Measurements from ENCODE around the gene FUT7.
"Not testable (repeated sequence)": the region's sequence is repeated elsewhere in the genome, so short reads cannot be mapped to it uniquely, and the experiment has no call there.

FUT7 gene

DNA sequence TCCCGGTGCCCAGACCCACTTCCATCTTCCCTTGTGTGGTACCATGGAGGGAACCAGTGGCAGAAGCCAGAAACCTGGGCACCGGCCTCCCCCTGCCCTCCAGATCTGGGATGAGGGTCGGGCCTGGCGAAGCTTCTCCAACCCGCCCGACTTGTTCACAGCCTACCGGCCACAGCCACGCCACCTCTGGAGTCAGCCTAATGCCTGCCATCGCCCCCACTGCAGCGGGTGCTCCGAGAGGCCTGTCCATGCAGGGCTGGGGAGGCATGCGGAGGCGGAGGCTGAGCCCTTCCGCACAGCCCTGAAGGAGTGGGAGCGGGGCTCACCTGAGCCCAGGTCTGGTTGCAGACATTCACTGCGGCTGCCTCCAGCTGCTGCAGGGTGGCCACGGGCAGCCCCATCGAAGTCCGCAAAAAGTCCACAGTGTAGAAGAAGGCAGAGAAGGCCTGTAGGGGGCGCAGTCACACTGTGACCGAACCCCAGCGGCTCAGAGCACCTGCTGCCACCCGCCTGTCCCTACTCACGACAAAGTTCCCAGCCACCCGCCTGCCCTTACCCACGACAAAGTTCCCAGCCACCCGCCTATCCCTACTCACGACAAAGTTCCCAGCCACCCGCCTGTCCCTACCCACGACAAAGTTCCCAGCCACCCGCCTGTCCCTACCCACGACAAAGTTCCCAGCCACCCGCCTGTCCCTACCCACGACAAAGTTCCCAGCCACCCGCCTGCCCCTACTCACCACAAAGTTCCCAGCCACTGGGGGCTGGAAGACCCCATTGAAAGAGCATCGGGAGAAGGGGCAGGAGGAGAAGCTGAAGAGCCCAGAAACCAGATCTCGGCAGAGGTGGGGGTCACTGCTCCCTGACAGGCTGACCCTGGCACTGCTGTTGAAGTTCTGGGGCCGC is 17.9 kb upstream of the FUT7 start:
- DNase-seq, result peak; percentile 91

DNA sequence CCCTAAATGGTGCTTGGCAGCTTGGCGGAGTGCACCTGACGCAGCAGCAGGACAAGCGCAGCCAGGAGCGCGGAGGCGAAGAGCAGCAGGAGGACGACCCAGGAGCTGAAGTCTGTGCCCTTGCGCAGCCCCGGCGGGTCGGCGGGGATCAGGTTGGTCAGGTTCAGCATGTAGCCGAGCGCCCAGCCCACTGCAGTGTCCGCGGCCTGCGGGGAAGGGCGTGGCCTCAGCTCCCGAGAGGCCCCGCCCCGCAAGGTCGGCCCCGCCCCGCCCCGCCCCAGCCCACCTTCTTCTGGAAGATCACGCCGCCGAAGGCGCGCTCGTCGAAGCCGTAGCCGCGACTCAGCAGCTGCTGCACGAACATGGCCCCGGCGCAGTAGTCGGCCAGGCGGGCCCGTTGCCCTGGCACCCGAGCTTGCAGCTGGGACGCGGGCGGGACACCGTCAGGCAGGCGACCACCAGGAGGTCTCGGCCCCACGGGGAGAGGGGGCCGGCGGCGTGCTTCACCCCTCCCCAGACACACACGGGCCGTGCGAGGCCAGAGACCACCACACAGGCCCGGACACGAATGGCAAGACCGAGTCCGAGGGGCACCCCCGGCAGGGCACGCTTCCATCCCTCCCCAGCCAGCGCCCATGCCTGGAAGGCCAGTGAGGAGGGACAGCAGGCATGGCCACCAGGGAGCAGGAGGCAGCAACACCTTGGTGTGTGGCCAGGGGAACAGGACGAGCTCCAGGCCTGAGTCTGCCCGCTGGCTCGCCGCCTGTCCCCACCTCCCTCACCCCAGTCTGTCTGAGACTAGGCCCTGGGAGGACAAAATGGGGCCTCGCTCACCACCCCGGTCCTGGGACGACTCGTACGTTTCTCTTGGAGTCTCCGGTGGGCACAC is 17.0 kb upstream of the FUT7 start:
- DNase-seq, result peak; percentile 34

DNA sequence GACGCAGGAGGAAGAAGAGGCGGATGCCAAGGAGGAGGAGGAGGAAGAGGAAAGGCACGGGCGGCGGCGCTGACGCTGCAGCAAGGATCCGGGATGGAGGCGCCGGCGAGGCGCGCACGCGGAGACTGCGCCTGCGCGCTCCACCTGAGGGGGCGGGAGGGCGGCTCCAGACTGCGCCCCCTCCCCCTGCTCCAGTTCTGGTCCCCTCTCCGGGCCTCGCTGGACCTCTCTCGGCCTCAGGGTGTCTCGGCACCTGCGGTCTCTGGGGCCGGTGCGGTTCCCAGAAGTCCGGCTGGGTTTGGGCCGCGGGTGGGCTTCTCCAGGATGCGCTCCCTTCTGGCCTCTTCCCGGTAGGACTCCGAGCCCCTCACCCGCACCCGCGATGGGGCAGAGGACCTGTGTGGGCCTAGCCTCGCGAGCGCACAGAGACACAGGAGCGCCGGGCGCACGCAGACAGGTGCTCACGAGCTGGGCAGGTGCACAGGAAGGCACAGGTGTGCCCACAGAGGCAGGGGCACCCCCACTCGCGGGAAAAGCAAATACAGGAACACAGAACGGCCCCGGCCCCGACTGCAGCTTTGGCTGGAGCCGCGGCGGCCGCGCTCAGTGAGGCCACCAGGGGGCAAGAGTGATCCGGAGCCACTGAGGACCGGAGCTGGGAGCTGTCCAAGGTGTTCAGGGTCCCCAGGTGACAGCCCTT is 14.3 kb upstream of the FUT7 start, which contains the start of gene NPDC1:
Gene NPDC1 (minus strand): TSS at position 90 of the 700 bp plus-strand sequence. CDS start 188 bp downstream, outside the sequence.
- DNase-seq, result peak; percentile 93

DNA sequence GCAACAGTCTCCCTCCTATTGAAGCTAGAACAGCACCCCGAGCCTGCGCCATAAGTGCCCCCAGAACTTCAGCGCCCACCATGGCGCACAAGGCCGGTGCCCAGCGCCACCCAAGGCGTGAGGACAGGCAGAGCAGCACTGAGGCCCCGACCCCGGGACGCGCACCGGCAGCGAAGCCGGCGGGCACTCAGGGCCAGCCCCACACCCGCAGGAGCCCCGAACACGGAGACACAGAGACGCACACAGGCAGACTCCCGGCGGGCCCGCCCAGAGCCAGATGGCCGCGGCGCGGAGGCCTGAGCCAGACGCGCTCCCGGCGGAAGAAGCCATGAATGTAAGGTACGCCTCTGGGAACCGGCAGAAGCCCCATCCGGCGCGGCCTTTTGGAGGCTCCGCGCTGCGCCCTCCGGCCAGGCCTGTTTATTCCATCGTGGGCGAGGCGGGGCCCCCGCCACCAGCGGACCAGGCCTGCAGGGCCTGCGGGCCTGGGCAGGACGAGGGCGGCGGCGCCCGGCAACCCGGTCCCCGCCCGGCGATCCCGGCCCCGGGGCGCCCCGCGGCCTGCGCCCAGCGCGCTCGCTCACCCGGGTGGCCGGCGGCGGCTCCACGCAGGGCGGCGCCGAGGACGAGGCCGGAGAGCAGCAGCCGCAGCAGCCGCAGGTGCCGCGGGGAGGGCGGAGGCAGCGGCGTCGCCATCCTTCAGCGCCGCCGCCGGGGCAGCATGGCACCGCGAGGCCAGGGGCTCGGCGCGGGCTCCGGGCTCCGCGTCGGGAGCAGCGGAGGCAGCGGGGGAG is 13.6 kb upstream of the FUT7 start:
- DNase-seq, result no peak

DNA sequence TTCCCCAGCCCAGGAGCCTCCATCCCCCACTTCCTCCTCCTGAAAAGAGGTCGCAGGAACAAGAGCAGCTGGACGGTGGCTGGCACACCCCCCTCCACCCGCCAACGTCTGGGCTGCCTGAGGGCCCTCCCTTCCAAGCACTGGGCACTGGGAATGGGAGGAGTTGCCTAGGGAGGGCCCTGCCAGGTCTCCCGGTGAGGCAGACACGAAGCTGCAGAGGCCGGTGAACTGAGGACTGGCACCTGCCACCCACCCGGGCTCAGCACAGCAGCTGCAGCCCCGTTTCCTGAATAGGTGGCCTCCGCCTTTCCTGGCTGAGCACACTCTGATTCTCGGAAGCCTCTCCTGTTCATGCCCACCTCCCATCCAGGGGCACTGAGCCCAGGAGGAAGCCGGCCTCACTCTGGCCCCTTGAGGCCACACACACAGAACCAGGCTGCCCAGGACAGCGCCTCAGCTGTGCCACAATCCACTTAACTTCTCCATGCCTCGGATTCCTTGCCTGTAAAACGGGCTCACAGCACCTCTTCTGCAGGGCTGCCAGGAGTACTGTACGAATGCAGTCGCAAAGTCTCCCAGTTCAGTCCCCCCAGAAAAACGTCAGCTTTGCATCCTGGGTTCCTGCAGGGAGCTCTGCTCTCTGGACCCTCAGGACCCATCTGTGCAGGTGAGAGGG is 12.8 kb upstream of the FUT7 start:
- DNase-seq, result no peak

DNA sequence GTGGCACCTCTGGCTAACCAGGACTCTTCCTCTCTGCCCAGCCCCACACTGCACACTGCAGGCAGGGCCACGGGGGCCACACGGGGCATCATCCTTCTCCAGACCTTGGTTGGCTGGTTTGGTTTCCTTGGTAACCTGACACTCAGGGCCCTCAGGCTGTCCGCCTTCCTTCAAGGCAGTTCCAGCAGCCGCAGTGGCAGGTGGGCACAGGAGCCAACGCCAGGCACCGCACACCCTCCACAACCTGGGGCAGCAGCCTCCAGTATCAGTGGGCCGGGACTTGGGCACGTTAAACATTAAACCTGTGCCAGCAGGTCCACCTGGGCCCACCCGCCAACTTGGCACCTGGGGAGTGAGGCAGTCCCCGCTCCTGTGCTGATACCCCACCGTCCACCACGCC is 12.1 kb upstream of the FUT7 start:
- DNase-seq, result no peak

DNA sequence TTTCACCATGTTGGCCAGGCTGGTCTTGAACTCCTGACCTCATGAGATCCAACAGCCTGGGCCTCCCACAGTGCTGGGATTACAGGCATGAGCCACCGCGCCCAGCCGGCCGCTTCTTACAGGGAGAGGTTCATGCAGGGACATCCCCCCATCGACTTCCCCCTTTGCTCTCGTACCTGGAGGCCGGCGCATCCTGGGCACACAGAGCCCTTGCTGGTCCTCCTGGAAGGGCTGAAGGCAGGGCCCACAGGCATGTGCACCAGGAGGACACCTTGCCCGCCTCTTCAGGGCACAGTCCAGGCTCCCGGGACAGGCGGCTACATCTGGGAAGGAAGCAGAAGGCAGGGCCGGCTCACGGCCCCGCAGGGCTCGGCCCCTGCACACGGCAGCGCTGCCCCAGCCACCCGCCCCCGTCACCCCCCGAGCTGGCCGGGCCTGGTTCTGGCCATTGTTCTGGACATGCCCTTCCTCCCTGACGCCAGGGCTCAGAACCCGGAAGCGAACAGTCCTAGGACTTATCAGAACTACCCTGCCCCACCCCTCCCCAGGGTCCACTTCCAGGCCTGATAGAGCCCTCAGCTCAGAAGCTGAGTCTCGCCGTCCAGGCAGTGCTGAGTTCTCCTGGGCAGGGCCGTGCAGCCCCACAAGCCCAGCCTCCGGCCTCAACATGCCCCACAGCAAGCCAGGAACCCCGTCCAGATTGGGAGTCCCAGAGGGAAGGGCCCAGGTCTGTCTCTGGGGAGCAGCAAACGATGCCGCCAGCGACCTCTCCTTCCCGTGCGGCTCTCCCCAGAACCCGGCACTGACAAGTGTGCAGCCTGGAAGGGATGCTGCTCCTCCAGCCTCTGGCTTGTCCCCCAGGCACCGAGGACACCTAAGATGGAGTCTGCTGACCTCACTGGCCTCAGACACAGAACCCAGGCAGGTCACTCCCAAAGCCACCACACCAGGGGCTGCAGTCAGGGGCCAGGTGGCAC is 11.2 kb upstream of the FUT7 start:
- DNase-seq, result no peak

DNA sequence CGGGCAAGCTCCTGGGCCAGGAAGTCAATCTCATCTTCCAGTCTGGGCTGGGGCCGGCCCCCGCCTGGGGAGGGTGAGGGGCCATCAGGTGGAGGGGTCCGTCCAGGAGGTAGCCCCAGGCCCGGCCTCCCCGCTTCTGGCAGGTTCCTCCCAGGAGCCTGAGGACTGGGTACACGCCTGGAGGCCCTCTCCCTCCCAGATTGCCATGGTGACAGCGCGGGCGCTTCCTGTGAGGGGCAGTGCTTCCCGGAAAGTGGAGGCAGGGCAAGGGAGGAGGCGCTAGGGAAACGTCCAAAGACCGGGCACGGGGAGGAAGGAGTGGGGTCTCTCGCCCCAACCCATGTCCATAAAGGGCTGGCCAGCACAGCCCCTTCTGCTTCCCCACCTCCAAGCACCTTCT is 9.2 kb upstream of the FUT7 start:
- no peak for DNase-seq

DNA sequence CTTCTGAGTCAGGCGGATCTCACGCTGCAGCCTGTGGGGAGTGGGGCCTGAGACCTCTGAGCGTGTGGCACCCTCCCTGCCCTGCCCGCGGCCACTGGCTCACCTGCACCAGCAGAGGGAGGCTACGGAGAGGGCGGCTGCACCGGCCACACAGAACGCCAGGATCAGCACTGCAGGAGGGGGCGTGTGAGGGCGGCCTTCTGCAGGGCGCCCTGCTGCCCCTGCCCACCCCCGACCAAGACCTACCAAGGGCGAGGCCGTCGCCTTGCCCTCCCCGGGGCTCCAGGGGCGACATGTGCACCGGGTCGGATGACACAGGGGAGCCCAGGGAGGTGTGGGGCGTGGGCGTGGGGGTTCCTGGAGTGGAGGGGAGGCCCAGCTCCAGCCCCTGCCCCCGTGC is 8.7 kb upstream of the FUT7 start:
- no peak for DNase-seq

DNA sequence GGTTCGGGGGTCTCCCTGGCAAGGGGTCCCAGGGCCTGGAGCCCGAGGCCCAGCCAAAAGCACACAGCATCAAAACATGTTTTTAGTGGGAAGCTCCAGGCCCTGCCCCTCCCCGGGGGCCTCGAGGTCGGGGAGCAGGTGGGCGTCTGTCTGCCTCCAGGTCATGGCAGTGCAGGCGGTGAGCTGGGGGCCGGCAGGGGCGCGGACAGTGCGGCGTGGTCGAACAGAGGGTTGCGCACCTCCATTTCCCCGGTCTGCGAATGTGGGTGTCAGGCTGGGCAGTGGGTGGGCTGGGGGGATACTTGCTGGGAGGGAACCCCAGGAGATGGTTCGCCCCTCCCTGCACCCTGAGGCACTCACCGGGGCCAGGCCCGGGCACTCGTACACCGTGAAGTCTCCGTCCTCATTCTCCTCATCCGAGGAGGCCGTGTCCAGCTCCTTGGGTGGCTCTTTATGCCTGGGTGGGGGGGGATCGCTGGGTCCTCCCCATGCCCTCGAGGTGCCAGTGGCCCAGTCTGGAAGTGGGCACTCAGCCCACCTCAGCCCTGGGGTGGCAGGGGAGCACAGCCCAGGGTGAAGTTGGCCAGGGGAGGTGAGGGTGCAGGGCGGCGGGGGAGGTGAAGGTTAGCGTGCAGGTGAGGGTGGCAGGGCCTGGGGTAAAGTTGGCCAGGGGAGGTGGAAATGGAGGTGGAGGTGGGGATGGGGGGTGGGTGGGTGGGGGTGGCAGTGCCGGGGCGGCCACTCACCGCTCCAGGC is 7.9 kb upstream of the FUT7 start:
- DNase-seq, result no peak

DNA sequence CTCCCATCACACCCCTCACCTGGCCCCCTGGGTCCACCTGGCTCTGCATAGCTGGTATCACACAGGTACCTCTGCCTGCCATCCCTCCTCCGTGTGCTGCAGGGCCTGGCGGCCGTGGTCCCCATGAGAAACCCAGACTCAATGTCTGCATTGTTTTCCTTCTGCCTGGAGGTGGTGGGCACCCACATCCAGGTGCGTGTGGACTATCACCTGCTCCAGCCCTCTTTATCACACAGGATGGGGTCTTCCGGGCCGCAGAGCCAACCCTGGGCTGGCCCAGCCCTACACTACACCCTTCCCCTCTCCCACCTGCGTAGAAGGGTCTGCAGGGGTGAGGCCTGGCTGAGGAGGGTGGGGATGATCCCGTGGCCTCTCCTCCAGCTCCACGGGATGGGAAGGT is 7.0 kb upstream of the FUT7 start:
- DNase-seq, result no peak

DNA sequence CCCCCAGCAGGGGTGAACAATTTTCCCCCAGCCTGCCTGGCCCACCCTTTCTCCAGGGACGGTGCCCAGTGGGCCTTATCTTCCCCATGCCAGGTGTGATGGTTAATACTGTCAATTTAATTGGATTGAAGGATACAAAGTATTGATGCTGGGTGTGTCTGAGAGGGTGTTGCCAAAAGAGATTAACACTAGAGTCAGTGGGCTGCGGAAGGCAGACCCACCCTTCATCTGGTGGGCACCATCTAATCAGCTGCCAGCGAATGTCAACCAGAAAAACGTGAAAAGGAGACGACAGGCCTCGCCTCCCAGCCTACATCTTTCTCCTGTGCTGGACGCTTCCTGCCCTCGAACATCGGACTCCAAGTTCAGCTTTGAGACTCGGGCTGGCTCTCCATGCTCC is 5.6 kb upstream of the FUT7 start:
- no peak for DNase-seq

DNA sequence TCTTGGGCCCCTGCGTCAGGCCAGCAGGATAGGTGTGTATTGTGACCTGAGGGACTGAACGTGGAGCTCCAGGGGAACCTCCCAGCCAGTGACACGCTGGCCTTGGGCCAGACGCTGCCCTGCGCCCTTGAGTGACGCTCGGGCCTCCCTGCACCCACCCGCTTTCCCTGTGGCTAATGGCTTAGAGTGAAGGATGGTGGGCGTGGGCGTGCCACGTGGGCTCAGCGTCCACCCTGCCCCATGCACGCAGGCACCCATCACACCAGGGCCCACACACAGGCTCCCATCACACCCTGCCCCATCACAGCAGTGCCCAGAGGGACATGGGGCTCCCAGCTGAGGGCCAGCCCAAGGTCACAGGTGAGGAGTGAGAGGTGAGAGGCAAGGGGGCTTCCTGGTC is 5.1 kb upstream of the FUT7 start:
- no peak for DNase-seq

DNA sequence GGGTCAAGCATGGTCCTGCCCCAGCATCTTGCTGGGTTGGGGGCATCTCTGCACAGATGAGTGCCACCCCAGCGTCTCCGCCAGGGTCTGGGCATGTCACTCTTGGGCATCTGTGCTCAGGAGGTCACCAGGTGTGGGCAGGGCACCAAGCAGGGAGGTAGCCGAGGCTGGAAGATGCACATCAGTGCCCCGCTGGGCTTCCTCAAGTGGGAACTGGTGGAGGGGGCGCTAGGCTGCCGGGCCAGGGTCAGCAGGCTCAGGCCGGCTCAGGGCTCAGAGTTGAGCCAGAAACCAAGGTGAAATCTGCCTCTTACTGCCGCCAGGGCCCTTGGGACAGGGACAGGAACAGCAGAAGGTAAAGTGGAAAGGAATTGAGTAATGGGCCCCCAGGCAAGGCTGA is 4.0 kb upstream of the FUT7 start:
- DNase-seq, result no peak

DNA sequence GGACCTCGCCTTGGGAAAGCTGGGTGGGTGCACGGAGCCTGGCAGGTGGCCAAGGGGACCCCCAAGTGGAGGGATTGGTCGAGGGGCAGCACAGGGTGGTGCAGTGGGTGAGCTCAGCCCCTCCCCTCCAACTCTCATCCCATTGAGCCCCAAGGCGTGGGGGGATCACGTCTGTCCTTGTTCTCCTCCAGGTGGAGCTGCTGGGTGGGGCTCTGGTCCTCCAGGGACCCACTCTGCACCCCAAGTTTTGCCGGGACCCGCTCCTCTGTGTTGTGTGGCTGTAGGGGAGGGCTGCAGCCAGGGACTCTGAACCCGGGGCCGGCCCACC is 3.6 kb upstream of the FUT7 start:
- DNase-seq, result no peak

DNA sequence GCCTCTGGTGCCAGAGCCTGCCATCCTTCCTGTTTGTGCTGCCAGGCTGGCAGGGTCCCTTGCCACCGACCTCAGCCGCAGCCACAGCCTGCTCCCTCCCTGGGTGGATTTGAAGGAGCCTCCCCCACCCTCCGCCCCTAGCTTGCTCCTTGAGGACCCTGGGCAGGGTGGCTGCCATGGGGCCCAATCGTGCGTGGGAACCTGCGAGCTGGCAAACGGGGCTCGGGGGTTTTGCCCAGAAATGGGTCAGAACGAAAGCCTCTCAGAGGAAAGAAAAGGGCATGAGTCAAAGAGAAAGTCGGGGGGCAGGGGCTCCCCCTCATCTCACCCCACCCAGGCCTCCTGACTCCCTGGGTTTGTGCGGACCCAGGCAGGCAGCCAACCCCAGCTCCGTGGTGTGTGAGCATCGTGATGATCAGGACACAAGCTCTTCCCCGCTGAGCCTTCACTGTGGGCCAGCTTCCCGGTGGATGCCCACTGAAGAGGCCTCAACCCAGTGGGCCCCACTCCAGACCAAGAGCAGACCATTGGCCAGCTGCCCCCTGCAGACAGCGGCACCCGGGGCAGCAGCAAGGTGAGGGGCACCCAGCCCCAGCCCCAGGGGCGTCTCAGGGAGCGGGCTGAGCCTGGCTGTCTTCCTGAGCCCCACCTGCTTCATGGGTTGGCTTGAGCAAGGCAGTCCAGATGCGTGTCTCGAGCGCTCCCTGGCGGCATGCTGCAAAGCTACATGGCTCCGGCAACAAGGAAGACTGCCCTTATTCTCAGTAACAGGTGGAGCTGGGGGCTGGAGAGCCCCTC is 3.0 kb upstream of the FUT7 start:
- peak; percentile 94 for DNase-seq

DNA sequence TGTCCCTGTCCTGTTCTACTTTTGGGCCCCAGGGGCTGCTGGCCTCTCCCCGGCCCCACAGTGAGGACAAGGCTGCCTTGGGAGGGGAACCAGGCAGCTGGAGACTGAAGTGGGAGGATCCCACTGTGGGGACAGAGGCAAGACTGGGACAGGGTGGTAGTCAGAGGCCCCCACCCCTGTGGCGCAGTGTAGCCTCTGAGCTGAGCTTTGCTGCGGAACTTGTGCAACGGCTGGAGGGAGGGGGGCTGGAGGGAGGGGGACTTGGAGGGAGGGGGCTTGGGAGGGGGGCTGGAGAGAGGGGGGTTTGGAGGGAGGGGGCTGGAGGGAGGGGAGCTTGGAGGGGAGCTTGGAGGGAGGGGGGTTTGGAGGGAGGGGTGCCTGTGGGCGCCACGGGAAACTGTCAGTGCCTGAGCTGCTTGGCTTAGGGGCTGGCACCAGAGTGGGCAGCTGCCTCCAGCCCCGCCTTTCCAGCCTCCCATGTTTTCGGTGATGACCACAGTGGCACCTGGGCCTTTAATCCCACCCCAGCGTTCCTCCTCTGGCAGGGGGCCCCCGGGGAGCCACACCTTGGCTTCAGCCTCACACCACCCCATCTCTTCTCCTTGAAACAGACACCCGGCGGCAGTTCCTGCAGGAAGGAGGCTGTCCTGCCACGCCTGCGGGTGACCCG is 2.3 kb upstream of the FUT7 start:
- DNase-seq, result peak; percentile 57

DNA sequence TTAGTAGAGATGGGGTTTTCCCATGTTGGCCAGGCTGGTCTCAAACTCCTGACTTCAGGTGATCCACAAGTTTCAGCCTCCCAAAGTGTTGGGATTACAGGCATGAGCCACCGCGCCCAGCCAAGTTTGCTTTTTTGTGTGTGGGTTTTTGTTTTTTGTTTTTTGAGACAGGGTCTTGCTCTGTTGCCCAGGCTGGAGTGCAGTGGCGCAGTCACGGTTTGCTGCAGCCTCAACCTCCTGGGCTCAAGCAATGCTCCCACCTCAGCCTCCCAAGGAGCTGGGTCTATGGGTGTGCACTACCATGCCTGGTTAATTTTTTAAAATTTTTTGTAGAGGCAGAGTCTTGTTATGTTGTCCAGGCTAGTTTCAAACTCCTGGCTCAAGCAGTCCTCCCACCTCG is 1.6 kb upstream of the FUT7 start:
- not testable (repeated sequence) for DNase-seq
